SK-N-SH treated with all-trans-retinoic acid at 6 μM for 48 hours (cell line): ENCODE results near the gene PJA1.

ENCODE experiments used
- CREB5 ChIP-seq: fragments of 250-450 bp; sonication (Bioruptor Pico); IDR thresholded peaks from 2 replicates; pipeline ENCODE4 v1.5.1; 2020; ENCODE audit warnings: low read depth, mild to moderate bottlenecking, moderate library complexity
- CSDC2 ChIP-seq: fragments of 250-450 bp; sonication (Bioruptor Pico); IDR thresholded peaks from 2 replicates; pipeline ENCODE4 v1.5.0; 2020; ENCODE audit warnings: mild to moderate bottlenecking, moderate library complexity
- CSRNP3 ChIP-seq: fragments of 250-450 bp; sonication (Bioruptor Pico); IDR thresholded peaks from 2 replicates; pipeline ENCODE4 v1.5.1; 2021; ENCODE audit warnings: mild to moderate bottlenecking, moderate library complexity
- PATZ1 ChIP-seq: fragments of 250-450 bp; sonication (Bioruptor Pico); IDR thresholded peaks from 2 replicates; pipeline ENCODE4 v1.8.0; 2020; ENCODE audit warnings: mild to moderate bottlenecking, moderate library complexity, borderline replicate concordance
- TSHZ2 ChIP-seq: fragments of 250-450 bp; sonication (Bioruptor Pico); IDR thresholded peaks from 2 replicates; pipeline ENCODE4 v1.5.0; 2020; ENCODE audit warnings: mild to moderate bottlenecking, moderate library complexity
- ZFP30 ChIP-seq: fragments of 450-650 bp; formaldehyde crosslinking; IDR thresholded peaks from 2 replicates; pipeline ENCODE4 v1.5.0; 2022; ENCODE audit warnings: mild to moderate bottlenecking, moderate library complexity
- ZNF565 ChIP-seq: fragments of 450-650 bp; formaldehyde crosslinking; conservative IDR thresholded peaks from 2 replicates; pipeline ENCODE4 v1.5.0; 2020; ENCODE audit warnings: low read depth, mild to moderate bottlenecking, moderate library complexity
- ZNF70 ChIP-seq: fragments of 450-650 bp; formaldehyde crosslinking; IDR thresholded peaks from 2 replicates; pipeline ENCODE4 v1.5.0; 2020; ENCODE audit warnings: mild to moderate bottlenecking, moderate library complexity
- ZNF8 ChIP-seq: fragments of 450-650 bp; formaldehyde crosslinking; IDR thresholded peaks from 2 replicates; pipeline ENCODE4 v1.5.0; 2020; ENCODE audit warnings: mild to moderate bottlenecking, moderate library complexity
- TF ChIP-seq, protein P1 (sequence below): fragments of 250-450 bp; sonication (Bioruptor Pico); IDR thresholded peaks from 2 replicates; pipeline ENCODE4 v1.8.0; 2021; ENCODE audit warnings: low read depth, mild to moderate bottlenecking, moderate library complexity, borderline replicate concordance

DNA sequence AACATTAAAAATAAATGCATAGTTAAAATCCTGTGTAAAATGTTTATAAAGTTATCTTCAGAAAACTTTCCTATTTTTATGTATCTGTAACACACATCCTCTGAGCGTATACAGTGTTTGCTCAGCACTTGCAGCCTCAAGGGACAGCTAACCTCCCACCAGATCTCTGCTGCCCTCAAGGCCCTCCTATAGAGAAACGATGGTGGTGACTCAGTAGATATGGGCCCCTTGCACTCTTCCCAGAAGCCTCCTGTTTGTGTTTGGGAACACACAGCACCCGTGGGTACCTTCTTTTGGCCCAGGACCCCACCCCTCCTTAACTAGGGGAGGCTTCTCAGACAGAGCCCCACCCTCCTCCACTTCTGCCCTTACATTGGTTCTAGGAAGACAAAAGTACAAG lies 26.7 kb downstream of the PJA1 start:
- TF ChIP-seq PATZ1 (CRISPR knock-in tag) (no peak), CREB5 (CRISPR knock-in tag) (no peak), ZFP30 (CRISPR knock-in tag) (no peak), TSHZ2 (CRISPR knock-in tag) (no peak), ZNF8 (no peak), CSDC2 (CRISPR knock-in tag) (no peak), CSRNP3 (CRISPR knock-in tag) (no peak), ZNF70 (no peak), ZNF565 (CRISPR knock-in tag) (no peak)
- TF ChIP-seq, protein P1, sequence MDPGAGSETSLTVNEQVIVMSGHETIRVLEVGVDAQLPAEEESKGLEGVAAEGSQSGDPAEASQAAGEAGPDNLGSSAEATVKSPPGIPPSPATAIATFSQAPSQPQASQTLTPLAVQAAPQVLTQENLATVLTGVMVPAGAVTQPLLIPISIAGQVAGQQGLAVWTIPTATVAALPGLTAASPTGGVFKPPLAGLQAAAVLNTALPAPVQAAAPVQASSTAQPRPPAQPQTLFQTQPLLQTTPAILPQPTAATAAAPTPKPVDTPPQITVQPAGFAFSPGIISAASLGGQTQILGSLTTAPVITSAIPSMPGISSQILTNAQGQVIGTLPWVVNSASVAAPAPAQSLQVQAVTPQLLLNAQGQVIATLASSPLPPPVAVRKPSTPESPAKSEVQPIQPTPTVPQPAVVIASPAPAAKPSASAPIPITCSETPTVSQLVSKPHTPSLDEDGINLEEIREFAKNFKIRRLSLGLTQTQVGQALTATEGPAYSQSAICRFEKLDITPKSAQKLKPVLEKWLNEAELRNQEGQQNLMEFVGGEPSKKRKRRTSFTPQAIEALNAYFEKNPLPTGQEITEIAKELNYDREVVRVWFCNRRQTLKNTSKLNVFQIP (CRISPR knock-in tag) = no peak
